Thyroid gland (tissue), 4 donors: Measurements from ENCODE around the gene UBE2E2.

Source experiments
- POLR2A ChIP-seq, 2 donors: fragments of 450-650 bp; IDR thresholded peaks; one replicate each; pipeline ENCODE4 v1.6.1; 2017; ENCODE audit warnings: antibody characterized with exemption in 2 of 2, mild to moderate bottlenecking in 2 of 2, moderate library complexity in 1 of 2
- TF ChIP-seq, protein P1 (sequence below), 6 experiments: fragments of 200-600 bp in 3 of 6; fragments of 450-650 bp in 3 of 6; sonication (generic) in 3 of 6; IDR thresholded peaks; one replicate each; pipeline ENCODE4 v1.5.1; 2016 to 2019; ENCODE audit warnings: antibody characterized with exemption in 6 of 6, mild to moderate bottlenecking in 2 of 6, inconsistent platforms in 1 of 6, moderate library complexity in 1 of 6

DNA sequence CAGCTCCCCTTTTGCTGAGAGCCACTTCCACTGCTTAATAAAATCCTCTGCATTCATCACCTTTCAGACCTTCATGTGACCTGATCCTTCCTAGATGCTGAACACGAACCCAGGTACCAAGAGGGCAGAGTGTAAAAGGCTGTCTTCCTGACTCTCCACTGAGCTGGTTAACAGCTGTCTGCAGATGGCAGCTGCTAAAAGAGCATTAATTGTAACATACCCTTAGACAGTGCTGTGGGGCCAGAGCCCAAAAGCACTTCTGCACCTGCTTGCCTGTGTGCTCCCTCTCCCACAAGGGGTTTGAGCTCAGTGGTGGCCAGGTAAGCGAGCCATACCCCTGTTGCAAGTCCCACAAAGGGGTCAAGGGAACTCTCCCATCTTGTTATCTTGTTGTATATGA lies 187.3 kb downstream of the UBE2E2 start:
- TF ChIP-seq, protein P1, sequence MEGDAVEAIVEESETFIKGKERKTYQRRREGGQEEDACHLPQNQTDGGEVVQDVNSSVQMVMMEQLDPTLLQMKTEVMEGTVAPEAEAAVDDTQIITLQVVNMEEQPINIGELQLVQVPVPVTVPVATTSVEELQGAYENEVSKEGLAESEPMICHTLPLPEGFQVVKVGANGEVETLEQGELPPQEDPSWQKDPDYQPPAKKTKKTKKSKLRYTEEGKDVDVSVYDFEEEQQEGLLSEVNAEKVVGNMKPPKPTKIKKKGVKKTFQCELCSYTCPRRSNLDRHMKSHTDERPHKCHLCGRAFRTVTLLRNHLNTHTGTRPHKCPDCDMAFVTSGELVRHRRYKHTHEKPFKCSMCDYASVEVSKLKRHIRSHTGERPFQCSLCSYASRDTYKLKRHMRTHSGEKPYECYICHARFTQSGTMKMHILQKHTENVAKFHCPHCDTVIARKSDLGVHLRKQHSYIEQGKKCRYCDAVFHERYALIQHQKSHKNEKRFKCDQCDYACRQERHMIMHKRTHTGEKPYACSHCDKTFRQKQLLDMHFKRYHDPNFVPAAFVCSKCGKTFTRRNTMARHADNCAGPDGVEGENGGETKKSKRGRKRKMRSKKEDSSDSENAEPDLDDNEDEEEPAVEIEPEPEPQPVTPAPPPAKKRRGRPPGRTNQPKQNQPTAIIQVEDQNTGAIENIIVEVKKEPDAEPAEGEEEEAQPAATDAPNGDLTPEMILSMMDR (IDR thresholded peaks at IDR 0.05) = no peak
- no peak for TF ChIP-seq POLR2A (IDR thresholded peaks at IDR 0.05)
